K562 (cell line): Measurements from ENCODE around the gene MVB12B. TPM values are rescaled to one million over a fixed set of nuclear protein-coding genes. Genes with fewer than 3 reads are reported as not detected.

Experiments
- ATAC-seq: fragments of 200-7000 bp; cut with Tn5 transposase; 3 replicates; pipeline ENCODE4 v1.9.1; 2020; ENCODE audit warnings: moderate library complexity
- BruUV-seq: library from RNA; stranded (reverse); fragments of 400-500 nt; replicated peaks from 2 replicates; lab custom pipeline; 2021; lab: Mats Ljungman, UMichigan
- CTCF ChIA-PET: fragments of 300-600 bp; formaldehyde crosslinking; extraction: SDS; loops from one replicate; lab custom pipeline; 2021; ENCODE audit warnings: low intra/inter-chr PET ratio; lab: Yijun Ruan, JAX
- POLR2A ChIA-PET: fragments of 300-600, 350-650 bp; sonication (Branson Sonifier 250); formaldehyde crosslinking; extraction: SDS; loops from one replicate; lab custom pipeline; 2021; ENCODE audit warnings: antibody characterized with exemption, inconsistent platforms; lab: Yijun Ruan, JAX
- DNase-seq, 4 experiments: peaks; one replicate each; pipeline versions ENCODE4 v3.0.0 to v3.0.0-alpha.2; 2011 to 2018; ENCODE audit warnings: low spot score in 3 of 4, mixed read lengths in 3 of 4; ENCODE audit errors: extremely low read depth in 1 of 4
- FAIRE-seq: peaks from 2 replicates; lab custom pipeline; 2011; peaks lifted over from hg19 to GRCh38; lab: Jason Lieb, UNC
- H2AFZ ChIP-seq: 2 replicates; pipeline ENCODE4 v1.6.0; 2011; ENCODE audit warnings: low read depth, low read length, control low read depth, inconsistent platforms
- H3K27ac ChIP-seq: fragments of 200-600 bp; 3 replicates; pipeline ENCODE4 v1.8.0; 2011; ENCODE audit warnings: low read depth, mild to moderate bottlenecking, control low read depth, inconsistent platforms, low read length, moderate library complexity, mixed read lengths; ENCODE audit errors: extremely low read depth
- H3K27me3 ChIP-seq, 2 experiments: fragments of 300-600 bp in 1 of 2; 2 replicates in 1 of 2; 3 replicates in 1 of 2; pipeline versions ENCODE4 v1.6.0 to v1.8.0; 2011; ENCODE audit warnings: inconsistent platforms in 2 of 2, low read length in 2 of 2, mild to moderate bottlenecking in 1 of 2, mixed read lengths in 1 of 2, moderate library complexity in 1 of 2; ENCODE audit not compliant: control insufficient read depth in 2 of 2, insufficient read depth in 2 of 2
- H3K36me3 ChIP-seq: fragments of 300-600 bp; 3 replicates; pipeline ENCODE4 v1.8.0; 2011; ENCODE audit warnings: mild to moderate bottlenecking, low read length, inconsistent platforms; ENCODE audit not compliant: control insufficient read depth, insufficient read depth
- H3K4me1 ChIP-seq, 2 experiments: fragments of 200-600 bp in 1 of 2; replicated peaks in 1 of 2; 2 replicates in 1 of 2; 3 replicates in 1 of 2; pipeline versions ENCODE4 v1.5.1 to v1.8.0; 2011; ENCODE audit warnings: inconsistent platforms in 2 of 2, low read length in 2 of 2, mild to moderate bottlenecking in 1 of 2, mixed read lengths in 1 of 2, moderate library complexity in 1 of 2; ENCODE audit not compliant: control insufficient read depth in 2 of 2, insufficient read depth in 2 of 2
- H3K4me2 ChIP-seq: 2 replicates; pipeline ENCODE4 v1.6.1; 2011; ENCODE audit warnings: low read length, control low read depth, inconsistent platforms, mixed read lengths; ENCODE audit not compliant: insufficient read depth
- H3K4me3 ChIP-seq: fragments of 200-600 bp; sonication (generic), shearing (Covaris generic); 2 replicates; pipeline ENCODE4 v1.5.1; 2016; ENCODE audit warnings: control low read depth, inconsistent platforms
- H3K79me2 ChIP-seq: fragments of 200-600 bp; 3 replicates; pipeline ENCODE4 v1.8.0; 2011; ENCODE audit warnings: low read length, inconsistent platforms; ENCODE audit not compliant: control insufficient read depth, insufficient read depth
- H3K9ac ChIP-seq, 2 experiments: 2 replicates each; pipeline versions ENCODE4 v1.6.0 to v1.6.1; 2011; ENCODE audit warnings: low read depth in 2 of 2, low read length in 2 of 2, control low read depth in 1 of 2, inconsistent platforms in 1 of 2, mild to moderate bottlenecking in 1 of 2, mixed read lengths in 1 of 2; ENCODE audit not compliant: insufficient read depth in 1 of 2
- H3K9me1 ChIP-seq: one replicate; pipeline ENCODE4 v1.6.0; 2011; ENCODE audit warnings: inconsistent platforms, mild to moderate bottlenecking, low read length, moderate library complexity; ENCODE audit not compliant: control insufficient read depth, insufficient read depth
- H3K9me3 ChIP-seq: replicated peaks from 2 replicates; pipeline ENCODE4 v1.5.1; 2011; ENCODE audit warnings: low read depth, low read length, inconsistent platforms; ENCODE audit not compliant: control insufficient read depth, insufficient read depth
- H4K20me1 ChIP-seq: replicated peaks from 2 replicates; pipeline ENCODE4 v1.6.1; 2011; ENCODE audit warnings: low read length, inconsistent platforms, mixed read lengths; ENCODE audit not compliant: control insufficient read depth, insufficient read depth
- E2F4 ChIP-seq: sonication (generic); formaldehyde crosslinking; IDR thresholded peaks from 2 replicates; pipeline ENCODE4 v1.8.0; 2022; ENCODE audit warnings: mild to moderate bottlenecking, low read depth, missing genetic modification reagents
- KLF10 ChIP-seq: fragments of 250-450 bp; sonication (Bioruptor Pico); IDR thresholded peaks from 2 replicates; pipeline ENCODE4 v1.6.1; 2021; ENCODE audit warnings: matching md5 sums
- KLF16 ChIP-seq: IDR thresholded peaks from 2 replicates; pipeline ENCODE4 v1.6.1; 2016; ENCODE audit warnings: antibody characterized with exemption
- MAFK ChIP-seq: IDR thresholded peaks from 2 replicates; pipeline ENCODE4 v1.6.1; 2011; ENCODE audit warnings: low read length, improper control_type of control experiment
- NCOR1 ChIP-seq: fragments of 450-650 bp; IDR thresholded peaks from 2 replicates; pipeline ENCODE4 v1.6.1; 2016; ENCODE audit warnings: mild to moderate bottlenecking, moderate library complexity
- PML ChIP-seq: IDR thresholded peaks from 2 replicates; pipeline ENCODE4 v1.6.1; 2012; ENCODE audit warnings: low read length, inconsistent platforms
- REST ChIP-seq, 2 experiments: fragments of 450-650 bp; formaldehyde crosslinking in 1 of 2; IDR thresholded peaks; 2 replicates each; pipeline versions ENCODE4 v1.4.0 to v1.6.1; 2014 to 2020; ENCODE audit warnings: mild to moderate bottlenecking in 2 of 2, borderline replicate concordance in 1 of 2, low read depth in 1 of 2
- TGIF2 ChIP-seq: sonication (generic); formaldehyde crosslinking; IDR thresholded peaks from 2 replicates; pipeline ENCODE4 v1.8.1; 2022; ENCODE audit warnings: mild to moderate bottlenecking, missing genetic modification reagents, moderate library complexity
- ZBTB43 ChIP-seq: sonication (generic); formaldehyde crosslinking; IDR thresholded peaks from 2 replicates; pipeline ENCODE4 v1.8.0; 2023; ENCODE audit warnings: mild to moderate bottlenecking, missing genetic modification reagents
- ZBTB5 ChIP-seq: fragments of 450-650 bp; IDR thresholded peaks from 2 replicates; pipeline ENCODE4 v1.6.1; 2017; ENCODE audit warnings: antibody characterized with exemption
- ZNF23 ChIP-seq: fragments of 250-450 bp; sonication (Bioruptor Pico); IDR thresholded peaks from 2 replicates; pipeline ENCODE4 v1.4.0; 2020; ENCODE audit warnings: mild to moderate bottlenecking
- WGBS: fragments of 100-300 bp; shearing (Covaris generic); methylation state at CpG from one replicate; pipeline ENCODE4 v1.1.6; 2016; ENCODE audit warnings: low coverage, mixed read lengths; ENCODE audit not compliant: insufficient coverage; ENCODE audit errors: missing lambda C conversion rate; 5-methylcytosine and 5-hydroxymethylcytosine counted together
- in situ Hi-C: fragments of 300-500 bp; cut with MboI; formaldehyde crosslinking; loops from 4 replicates; pipeline ENCODE4 v1.15.0; 2018; ENCODE audit warnings: inconsistent platforms, mixed read lengths
- intact Hi-C: fragments of 100-400 bp; cut with micrococcal nuclease; formaldehyde crosslinking; loops from 2 replicates; pipeline ENCODE4 v1.14.2; 2022
- polyA plus RNA-seq, 8 experiments: library from polyadenylated mRNA; depleted of rRNA in 4 of 8; stranded (reverse) in 5 of 8; unstranded in 3 of 8; fragments of >200 nt; fragmentation: Nextera tagmentation in 2 of 8; fragmentation: Illumina TruSeq in 1 of 8; extraction: Ambion mirVana in 2 of 8; extraction: Trizol in 1 of 8; gene quantifications; 2 replicates each; pipeline versions ENCODE4 v1.2.1 to v1.2.3, GENCODE V29; 2011 to 2014; ENCODE audit warnings: inconsistent platforms in 1 of 8, missing spikeins in 1 of 8
- total RNA-seq, 7 experiments: library from RNA; depleted of rRNA in 6 of 7; stranded (reverse); fragments of >200 nt in 6 of 7; fragmentation: Illumina TruSeq in 2 of 7; extraction: Trizol in 2 of 7; gene quantifications; 2 replicates each; pipeline versions ENCODE4 v1.2.1 to v1.2.3, GENCODE V29; 2011 to 2021; ENCODE audit warnings: low replicate concordance in 1 of 7

Gene MVB12B
- total and polyA plus RNA-seq, 9 of the 15 experiments (the other 6 are each of a cell fraction or from before 2014, with no cell fraction given), result not detected

- 2% methylated on average over 6 of the region's 6 CpGs for WGBS
- Histone ChIP-seq H3K79me2 (no peaks in the 10 kb centered on the region), H2AFZ (no peak overlapping the region), H3K9ac (no peak overlapping the region), H3K27ac (no peak overlapping the region), H3K9me3 (no peaks in the 10 kb centered on the region), H3K4me3 (no peak overlapping the region), H4K20me1 (0 out of 2 replicates have a peak, but pooled peaks cover 7% of the 10 kb centered on the region), H3K4me1 (no peaks in the 10 kb centered on the region), H3K36me3 (no peaks in the 10 kb centered on the region), H3K9me1 (no peaks in the 10 kb centered on the region), H3K27me3 (peaks cover 10 to 50% of the 10 kb centered on the region in 2 experiments; a peak in 4 of 5 replicates), H3K4me2 (no peak overlapping the region)
- DNase-seq (no peak), ATAC-seq (no peak), FAIRE-seq (no peak)
- intact Hi-C loops (loop anchor here (10.0 kb wide), 1 partner anchor 65 kb away; no protein-coding TSS in a partner anchor), in situ Hi-C loops (no loop called here)
- BruUV-seq, result no TSS peak
- ChIA-PET POLR2A (no interaction called here), CTCF (no interaction called here)
- TF ChIP-seq ZBTB43 (no peak), E2F4 (CRISPR knock-in tag) (no peak), KLF10 (no peak), PML (no peak), MAFK (no peak), NCOR1 (no peak), REST (IDR thresholded peaks at IDR 0.05; ENCODE audit: borderline replicate concordance) (no peak), REST (CRISPR knock-in tag; IDR thresholded peaks at IDR 0.05; ENCODE audit: low read depth) (no peak), TGIF2 (CRISPR knock-in tag) (no peak), ZBTB5 (no peak), KLF16 (no peak), ZNF23 (CRISPR knock-in tag) (no peak)
Observed at GRCh38 chr9:126430124-126430523, 103.5 kb downstream of the MVB12B start.
